ENCODE results near the gene ROBO1. TPM values are rescaled to one million over a fixed set of nuclear protein-coding genes. Genes with fewer than 3 reads are reported as not detected.

Gene ROBO1
- total RNA-seq, 2 donors from 2014 or later: 7.6 to 19.7 TPM

DNA sequence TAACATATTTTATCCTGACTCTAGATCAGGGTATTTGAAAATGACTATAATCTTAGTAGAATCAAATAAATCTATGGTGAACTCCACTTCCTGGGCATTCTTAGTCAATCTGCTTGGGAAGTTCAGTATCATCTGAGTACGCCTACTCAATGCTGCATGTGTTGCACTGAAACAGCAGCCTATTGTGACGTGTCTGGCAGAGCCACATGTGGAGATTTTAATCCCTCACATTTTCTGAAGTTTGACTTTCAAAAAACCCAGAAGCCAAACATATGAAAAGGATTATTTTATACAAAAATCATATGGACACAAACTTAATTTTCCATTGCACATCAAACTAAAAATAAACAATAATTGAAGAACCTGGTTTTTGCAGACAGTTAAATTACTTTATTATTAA, 798.3 kb downstream of the ROBO1 start:
- TF ChIP-seq, protein P1, sequence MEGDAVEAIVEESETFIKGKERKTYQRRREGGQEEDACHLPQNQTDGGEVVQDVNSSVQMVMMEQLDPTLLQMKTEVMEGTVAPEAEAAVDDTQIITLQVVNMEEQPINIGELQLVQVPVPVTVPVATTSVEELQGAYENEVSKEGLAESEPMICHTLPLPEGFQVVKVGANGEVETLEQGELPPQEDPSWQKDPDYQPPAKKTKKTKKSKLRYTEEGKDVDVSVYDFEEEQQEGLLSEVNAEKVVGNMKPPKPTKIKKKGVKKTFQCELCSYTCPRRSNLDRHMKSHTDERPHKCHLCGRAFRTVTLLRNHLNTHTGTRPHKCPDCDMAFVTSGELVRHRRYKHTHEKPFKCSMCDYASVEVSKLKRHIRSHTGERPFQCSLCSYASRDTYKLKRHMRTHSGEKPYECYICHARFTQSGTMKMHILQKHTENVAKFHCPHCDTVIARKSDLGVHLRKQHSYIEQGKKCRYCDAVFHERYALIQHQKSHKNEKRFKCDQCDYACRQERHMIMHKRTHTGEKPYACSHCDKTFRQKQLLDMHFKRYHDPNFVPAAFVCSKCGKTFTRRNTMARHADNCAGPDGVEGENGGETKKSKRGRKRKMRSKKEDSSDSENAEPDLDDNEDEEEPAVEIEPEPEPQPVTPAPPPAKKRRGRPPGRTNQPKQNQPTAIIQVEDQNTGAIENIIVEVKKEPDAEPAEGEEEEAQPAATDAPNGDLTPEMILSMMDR (IDR thresholded peaks at IDR 0.05): no peak
- Histone ChIP-seq H3K36me3 (no peaks in the 10 kb centered on the region), H3K9me3 (no peaks in the 10 kb centered on the region), H3K27ac (no peak overlapping the region), H3K4me1 (no peaks in the 10 kb centered on the region), H3K4me3 (no peak overlapping the region), H3K27me3 (no peaks in the 10 kb centered on the region)
- DNase-seq (ENCODE audit: low spot score): no peak

DNA sequence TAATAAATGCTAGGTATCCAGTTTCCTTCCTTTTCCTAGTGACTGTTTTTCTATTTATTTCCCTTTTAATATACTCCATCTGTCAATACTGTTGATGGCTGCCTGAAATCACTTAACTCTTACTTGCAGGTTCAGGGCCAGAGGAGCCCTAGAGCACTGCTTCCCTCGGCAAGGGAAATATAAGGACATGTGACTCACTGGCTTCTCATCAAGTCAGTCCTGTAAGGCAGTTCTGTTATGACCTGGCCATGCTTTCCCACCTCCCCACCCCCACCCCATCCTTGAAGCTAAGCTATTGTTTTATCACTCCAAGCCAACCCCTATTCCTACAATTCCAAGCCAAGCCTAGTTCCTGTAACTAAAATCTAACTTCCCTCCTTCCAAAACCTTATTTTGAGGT, 800.7 kb downstream of the ROBO1 start:
- Histone ChIP-seq H3K4me3 (no peak overlapping the region), H3K9me3 (no peaks in the 10 kb centered on the region), H3K4me1 (no peaks in the 10 kb centered on the region), H3K27me3 (no peaks in the 10 kb centered on the region), H3K27ac (no peak overlapping the region), H3K36me3 (no peaks in the 10 kb centered on the region)
- DNase-seq (ENCODE audit: low spot score): no peak
- TF ChIP-seq, protein P1 (IDR thresholded peaks at IDR 0.05): no peak

DNA sequence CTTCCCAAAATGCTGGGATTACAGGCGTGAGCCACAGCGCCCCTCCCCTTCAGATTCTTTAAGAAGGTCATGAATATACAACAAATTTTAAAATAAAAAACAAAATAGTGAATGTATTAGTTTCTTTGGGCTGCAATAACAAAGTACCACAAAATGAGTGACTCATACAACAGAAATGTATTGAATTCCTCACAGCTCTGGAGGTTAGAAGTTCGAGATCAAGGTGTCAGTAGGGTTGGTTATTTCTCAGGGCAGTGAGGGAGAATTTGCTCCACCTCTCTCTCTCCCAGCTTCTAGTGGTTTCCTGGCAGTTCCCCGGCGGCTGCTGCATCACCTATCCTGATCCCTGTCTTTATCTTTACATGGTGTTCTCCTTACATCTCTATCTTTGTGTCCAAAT, 804.0 kb downstream of the ROBO1 start:
- Histone ChIP-seq H3K36me3 (no peaks in the 10 kb centered on the region), H3K27me3 (no peaks in the 10 kb centered on the region), H3K9me3 (no peaks in the 10 kb centered on the region), H3K4me3 (no peak overlapping the region), H3K4me1 (no peaks in the 10 kb centered on the region), H3K27ac (no peak overlapping the region)
- DNase-seq (ENCODE audit: low spot score): no peak
- TF ChIP-seq, protein P1 (IDR thresholded peaks at IDR 0.05): no peak

- no peaks in the 10 kb centered on the region for H3K27me3 ChIP-seq
- TF ChIP-seq, protein P1 (IDR thresholded peaks at IDR 0.05): no peak
- DNase-seq (ENCODE audit: low spot score): no peak
- no peaks in the 10 kb centered on the region for H3K36me3 ChIP-seq
- no peaks in the 10 kb centered on the region for H3K4me1 ChIP-seq
- H3K9me3 ChIP-seq: no peaks in the 10 kb centered on the region
- no peak overlapping the region for H3K27ac ChIP-seq
- H3K4me3 ChIP-seq: no peak overlapping the region
These were observed 810.3 kb downstream of the ROBO1 start for GRCh38 chr3:78957456-78957855.

DNA sequence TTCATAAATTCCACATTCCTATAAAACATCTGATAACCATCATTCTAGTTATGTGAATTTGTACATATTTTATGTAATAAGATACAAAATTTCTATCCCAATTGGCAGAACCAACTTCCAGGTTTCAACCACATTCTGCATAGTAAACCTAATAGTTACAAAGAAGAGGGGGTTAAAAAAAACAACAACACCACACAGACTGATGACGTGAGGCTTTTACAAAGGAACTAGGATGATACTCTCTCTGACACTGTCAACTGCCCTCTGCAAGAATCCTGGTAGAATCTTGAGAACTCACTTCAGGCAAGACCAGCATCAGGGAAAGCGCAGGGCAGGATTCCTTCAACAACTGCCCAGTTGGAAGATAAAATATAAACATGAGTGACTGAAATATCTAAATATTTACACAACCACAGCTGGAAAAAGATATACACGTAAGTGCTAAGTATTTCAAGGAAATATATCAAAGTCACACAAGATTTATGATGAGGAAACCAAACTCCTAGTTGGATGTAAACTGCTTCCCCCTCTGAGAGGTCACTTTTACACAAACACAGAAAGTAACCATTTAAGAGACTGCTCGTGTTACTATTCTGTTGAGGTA, 816.4 kb downstream of the ROBO1 start:
- Histone ChIP-seq H3K36me3 (no peaks in the 10 kb centered on the region), H3K27ac (no peak overlapping the region), H3K27me3 (no peaks in the 10 kb centered on the region), H3K4me1 (no peaks in the 10 kb centered on the region), H3K9me3 (no peaks in the 10 kb centered on the region), H3K4me3 (no peak overlapping the region)
- DNase-seq (ENCODE audit: low spot score): no peak
- TF ChIP-seq, protein P1 (IDR thresholded peaks at IDR 0.05): no peak

- Histone ChIP-seq H3K27ac (no peak overlapping the region), H3K4me3 (no peak overlapping the region), H3K9me3 (no peaks in the 10 kb centered on the region), H3K4me1 (no peaks in the 10 kb centered on the region), H3K36me3 (no peaks in the 10 kb centered on the region), H3K27me3 (no peaks in the 10 kb centered on the region)
- DNase-seq (ENCODE audit: low spot score): no peak
- TF ChIP-seq, protein P1 (IDR thresholded peaks at IDR 0.05): no peak
These were observed 826.2 kb downstream of the ROBO1 start for GRCh38 chr3:78941587-78941986.

Measured in right atrium auricular region (tissue), 2 donors.